Fibroblast of skin of right biceps (primary cell): Measurements from ENCODE around the gene NDUFB7.
A peak's percentile ranks its signal among the peaks of the same experiment; 100 is the strongest.
"Not testable (repeated sequence)": the region's sequence is repeated elsewhere in the genome, so short reads cannot be mapped to it uniquely, and the experiment has no call there.

ENCODE experiments used
- DNase-seq: peaks from one replicate; pipeline ENCODE4 v3.0.0-alpha.2; 2013

NDUFB7 gene

DNA sequence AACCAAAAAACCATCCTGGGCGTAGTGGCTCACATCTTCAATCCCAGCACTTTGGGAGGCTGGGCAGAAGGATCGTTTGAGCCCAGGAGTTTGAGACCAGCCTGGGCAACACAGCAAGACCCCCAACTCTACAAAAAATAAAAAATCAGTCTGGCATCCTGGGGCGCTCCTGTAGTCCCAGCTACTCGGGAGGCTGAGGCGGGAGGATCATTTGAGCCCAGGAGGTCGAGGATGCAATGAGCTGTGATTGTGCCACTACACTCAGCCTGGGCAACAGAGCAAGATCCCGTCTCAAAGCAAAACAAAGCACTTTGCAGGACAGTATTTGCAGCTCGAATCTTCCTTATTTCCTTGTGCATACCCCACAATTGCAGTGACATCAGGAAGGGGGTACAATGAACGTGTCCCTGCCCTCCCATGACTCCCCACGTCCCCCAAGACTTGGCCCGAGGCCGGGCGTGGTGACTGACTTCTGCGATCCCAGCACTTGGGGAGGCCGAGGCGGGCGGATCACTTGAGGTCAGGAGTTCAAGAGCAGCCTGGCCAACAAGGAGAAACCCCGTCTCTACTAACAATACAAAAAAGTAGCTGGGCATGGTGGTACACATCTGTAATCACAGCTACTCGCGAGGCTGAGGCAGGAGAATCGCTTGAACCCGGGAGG lies 870 bp downstream of the NDUFB7 start:
- DNase-seq = no peak

DNA sequence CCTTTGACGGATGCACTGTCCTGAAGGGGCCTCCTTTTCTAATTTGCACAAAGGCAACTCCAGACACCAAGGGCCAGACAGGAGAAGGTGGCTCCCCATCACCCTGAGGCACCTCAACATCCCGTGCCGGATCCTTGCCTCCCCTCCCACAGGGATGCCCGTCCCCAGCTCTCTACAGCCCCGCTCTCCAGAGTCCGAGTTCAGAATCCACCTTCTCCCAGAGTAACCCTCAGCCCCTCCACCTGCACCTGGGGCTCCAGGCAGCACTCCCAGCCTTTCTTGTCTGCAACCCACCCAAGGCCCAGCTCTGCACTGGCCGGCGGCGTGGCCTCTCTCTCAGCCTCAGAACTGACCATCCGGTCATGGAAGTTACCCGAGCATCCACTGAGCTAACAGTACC lies 4.8 kb downstream of the NDUFB7 start:
- no peak for DNase-seq

DNA sequence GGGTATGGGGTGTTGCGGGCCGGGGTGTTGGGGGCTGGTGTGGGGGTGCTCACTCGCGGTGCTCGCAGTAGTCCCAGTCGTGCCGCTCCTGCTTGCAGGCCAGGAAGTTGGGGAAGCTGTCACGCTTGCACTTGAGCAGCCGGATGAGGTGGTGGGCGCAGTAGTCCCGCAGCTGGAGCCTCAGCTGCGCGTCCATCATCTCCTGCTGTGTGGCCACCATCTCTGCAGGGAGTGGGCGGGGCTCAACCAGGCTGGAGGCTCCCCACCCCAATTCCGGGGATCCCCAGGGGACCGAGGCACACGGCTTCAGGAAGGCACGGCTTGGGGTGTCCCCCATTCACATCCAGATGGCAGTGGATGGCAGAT lies 5.2 kb downstream of the NDUFB7 start:
- no peak for DNase-seq

DNA sequence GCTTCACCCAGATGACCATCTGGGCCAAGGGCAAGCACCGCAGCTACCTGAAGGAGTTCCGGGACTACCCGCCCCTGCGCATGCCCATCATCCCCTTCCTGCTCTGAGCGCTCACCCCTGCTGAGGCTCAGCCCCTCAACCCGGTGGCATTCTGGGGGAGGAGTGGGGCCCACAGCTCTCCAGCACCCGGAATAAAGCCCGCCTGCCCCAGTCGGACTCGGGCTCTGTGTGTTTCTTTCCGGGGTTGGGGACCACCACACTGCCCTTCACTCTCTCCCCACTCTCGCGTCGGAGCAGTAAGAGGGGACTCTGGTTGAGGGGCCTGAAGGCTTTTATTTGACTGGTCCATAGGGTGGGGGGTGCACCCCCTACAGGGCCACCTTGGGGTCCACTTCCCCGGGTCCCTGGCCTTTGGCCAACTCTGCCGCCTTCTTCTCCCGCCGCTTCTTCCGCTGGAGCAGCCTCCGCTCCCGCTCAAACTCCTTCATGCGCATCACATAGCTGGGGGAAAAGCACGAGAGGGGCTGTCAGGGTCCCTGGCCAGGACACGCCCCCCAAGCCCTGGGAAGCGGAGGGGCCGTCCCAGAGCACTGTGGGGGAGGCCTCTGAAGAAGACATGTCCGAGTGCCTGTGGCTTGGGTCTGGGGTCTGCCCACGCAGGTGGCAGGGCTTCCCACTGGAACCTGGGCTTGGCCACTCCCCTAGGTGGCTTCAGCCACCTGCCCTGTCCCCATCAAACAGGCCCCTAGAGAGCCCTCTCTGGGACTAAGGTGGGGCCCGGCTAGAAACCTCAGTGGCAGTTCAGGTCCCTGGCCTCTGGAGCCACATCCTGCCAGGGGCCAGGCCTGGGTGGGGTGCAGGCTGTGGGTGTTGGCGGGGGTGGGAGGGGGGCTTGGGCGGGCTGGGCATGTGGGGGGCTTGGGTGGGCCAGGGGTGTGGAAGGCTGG lies 5.8 kb downstream of the NDUFB7 start:
- no peak for DNase-seq

DNA sequence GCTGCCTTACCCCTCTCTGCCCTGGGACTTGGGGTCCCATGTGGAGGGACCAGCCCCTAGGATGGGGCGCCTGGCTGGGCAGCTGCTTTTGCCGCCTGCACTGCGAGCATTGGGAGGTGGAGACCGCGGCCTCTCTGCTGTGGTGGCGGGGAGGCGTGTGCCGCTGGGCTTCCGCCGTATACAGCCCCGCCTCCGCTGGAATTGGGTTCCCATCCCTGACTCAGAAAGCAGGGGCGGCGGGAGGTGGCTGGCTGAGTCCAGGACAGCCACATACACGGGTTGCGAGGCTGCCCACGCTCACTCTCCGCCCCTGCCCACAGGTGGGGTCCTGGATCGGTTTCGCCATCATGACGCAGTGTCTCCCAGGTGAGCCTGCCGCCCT lies 6.6 kb downstream of the NDUFB7 start:
- DNase-seq = no peak

DNA sequence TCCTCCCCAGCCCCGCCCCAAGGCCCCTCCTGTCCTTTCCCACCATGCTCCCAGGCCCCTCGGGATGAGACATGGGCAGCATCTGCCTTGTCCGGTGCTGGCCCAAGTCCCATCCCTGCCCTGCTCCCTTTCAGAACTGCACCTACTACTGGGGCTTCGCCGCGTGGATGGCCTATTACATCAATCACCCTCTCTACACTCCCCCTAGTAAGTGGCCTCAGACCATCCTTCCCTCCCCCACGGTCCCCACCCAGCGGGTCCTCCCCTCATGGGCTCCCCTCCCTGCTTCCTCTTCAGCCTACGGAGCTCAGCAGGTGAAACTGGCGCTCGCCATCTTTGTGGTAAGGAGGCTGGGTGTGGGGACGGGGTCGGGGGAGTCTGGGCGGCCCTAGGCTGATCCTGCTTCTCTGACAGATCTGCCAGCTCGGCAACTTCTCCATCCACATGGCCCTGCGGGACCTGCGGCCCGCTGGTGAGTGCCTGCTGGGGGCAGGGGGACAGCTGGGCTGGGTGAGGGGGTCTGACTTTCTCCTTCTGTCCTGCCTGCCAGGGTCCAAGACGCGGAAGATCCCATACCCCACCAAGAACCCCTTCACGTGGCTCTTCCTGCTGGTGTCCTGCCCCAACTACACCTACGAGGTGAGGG lies 7.1 kb downstream of the NDUFB7 start:
- not testable (repeated sequence) for DNase-seq

DNA sequence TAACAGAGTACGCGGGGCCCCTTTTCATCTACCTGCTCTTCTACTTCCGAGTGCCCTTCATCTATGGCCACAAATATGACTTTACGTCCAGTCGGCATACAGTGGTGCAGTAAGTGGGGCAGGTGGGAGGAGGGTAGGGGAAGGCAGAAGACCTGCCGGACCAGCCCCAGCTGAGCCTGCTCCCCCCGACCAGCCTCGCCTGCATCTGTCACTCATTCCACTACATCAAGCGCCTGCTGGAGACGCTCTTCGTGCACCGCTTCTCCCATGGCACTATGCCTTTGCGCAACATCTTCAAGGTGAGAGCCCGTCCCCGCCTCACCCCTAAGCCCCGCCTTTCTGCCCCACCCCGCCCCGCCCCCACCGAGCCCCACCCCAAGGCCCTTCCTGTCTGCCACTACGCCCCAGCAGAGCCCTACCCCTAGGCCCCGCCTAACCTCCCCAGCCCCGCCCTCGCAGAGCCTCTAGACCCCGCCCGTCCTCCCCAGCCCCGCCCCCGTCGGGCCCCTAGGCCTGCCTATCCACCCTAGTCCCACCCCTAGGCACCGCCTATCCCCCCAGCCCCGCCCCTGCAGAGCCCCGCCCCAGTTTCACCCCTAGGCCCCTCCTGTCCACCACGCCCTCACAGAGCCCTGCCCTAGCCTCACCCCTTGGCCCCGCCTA lies 7.7 kb downstream of the NDUFB7 start:
- DNase-seq = peak; percentile 31

DNA sequence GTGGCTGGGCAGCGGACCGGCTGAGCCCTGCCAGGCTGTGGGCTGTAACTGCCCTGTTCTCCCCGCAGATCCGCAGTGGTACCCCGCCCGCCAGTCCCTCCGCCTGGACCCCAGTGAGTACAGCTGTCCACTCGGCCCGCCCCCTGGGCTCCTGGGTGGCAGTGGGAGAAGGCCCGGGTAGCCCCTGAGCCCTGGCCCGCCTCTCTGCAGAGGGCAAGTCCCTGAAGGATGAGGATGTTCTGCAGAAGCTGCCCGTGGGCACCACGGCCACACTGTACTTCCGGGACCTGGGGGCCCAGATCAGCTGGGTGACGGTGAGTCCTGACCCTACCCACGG lies 8.3 kb downstream of the NDUFB7 start:
- DNase-seq = no peak

DNA sequence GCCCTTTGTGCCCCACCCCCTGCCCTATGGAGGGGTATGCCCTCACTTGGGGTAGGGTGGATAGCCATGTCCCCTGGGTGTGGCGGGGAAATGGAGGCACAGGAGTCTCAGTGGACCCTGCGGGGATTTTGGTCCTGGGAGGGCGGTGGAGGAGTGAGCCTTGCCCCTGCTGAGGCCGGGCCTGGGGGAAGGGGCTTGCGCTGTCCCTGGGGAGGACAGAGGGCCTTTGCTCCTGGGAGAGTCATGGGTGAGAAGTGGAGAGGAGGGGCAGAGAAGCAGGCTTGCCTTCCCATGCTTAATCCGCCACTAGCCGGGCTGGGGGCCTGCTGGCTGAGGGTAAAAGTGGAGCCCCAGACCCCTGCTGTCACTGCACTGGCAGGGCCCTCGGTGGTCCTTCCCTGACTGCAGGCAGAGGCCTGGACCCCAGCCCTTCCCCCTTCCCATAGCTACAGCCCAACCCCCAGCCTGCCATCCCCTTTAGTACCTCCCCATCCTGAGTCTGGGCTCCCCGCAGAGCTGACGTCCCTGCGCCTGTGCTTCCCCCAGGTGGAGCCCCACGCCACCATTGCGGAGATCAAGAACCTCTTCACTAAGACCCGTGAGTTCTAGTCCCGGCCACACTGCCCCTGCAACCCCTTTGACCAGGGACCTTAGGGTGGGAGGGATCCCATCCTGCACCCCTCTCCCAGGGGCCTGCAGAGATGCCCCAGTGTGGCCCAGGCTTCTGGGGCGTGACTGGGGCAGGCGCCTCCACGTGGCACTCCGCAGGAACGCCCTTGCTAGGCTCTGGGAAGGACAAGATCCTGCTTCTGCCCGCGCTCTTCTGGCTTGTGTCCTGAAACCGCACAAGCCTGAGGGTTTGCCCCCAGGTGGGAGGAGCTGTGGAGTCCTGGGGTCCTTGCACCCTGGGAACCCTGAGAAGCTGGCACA lies 8.9 kb downstream of the NDUFB7 start:
- no peak for DNase-seq

DNA sequence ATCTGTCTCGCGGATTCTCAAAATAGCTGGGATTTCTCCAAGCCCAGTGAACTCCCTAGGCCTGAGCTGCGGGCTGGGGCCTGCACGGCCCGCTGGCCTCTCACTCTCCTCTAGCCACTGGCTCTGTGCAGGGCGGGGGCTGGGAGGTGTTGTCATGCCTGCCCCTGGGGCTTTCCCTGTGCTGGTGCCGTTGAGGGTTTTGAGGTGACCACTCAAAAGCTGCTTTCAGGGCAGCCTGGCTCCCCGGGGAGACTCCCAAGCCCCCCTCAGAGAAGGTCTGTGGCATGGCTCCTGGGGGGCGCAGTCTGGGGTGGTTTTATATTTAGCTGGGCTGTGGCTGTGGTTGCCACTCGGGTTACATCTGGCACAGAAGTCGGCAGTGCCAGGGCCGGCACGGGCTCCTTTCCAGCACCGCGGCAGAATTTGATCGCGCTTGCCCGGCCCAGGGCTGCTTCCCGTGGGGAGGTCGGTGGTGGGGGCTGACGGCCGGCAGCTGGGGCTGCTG lies 10.0 kb downstream of the NDUFB7 start:
- no peak for DNase-seq

DNA sequence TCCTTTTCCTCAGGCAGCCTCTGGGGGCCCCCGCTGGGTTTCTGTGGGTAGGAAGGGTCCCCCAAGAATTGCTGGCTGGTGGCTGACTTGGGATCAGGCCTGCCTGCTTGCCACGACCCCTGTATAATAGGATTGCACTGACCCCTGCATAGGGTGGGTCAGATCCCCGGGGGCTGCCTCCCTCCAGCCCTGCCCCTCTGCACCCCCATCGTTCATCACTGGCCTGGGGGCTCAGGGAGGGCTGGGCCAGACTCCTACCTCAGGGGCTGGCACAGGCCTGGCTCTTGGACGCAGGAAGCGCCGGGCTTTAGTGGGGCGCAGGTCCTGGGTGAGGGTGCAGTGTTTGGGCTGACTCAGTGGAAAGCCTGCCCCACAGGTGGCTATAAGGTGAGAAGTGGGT lies 10.6 kb downstream of the NDUFB7 start:
- no peak for DNase-seq

DNA sequence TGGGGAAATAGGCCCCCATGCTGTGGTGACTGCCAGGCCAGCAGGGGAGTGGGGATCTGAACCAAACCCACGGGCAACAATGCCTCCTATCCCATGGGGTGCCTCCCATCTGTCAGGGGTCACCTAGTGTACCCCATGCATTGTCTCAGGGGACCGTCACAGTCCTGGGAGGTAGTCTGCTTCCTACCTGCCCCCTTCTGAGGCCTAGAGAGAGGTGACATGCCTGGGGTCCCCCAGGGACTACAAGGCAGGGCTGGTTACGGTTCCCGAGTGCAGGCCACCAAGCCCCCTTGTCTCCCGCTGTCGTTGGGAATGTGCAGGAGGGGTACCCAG lies 11.1 kb downstream of the NDUFB7 start:
- no peak for DNase-seq

DNA sequence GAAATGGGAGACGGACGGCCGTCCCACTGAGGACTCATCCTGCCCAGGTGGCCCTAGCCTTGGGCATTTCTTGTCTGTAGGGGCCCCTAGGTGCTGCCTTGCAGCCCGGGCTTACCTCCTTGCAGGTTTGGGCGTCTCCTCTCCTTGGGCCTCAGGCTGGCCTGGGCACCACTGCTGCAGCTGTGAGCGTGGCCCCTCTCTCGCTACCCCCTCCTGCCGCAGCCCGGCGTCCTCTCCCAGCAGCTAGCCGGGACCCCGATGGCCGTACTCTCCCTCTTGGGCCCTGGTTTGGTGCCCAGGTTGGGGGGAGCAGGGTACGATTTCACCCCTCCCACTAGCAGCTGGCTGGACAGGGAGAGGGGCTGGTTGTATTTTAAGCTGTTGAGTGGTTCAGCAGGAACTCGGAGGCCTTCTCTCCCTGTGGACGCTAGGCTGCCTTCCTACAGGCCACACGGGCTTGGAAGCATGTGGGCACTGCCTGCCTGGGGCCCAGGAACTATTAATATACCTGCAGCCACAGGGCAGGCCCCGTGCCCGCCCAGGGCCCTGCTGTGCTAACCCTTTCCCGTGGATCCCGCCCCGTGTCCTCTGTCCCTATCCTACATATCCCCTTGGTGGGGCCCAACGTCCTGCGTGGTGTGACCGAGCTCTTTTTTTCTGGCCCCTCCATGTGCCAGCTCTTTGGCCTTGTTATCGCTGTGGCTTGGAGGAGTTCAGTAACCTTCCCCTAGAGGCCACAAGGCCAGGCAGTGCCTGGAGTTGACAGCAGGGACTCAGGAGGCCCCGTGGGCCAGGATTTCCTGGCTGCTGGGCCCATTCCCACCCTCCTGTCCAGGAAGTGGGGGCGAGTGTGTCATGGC lies 11.7 kb downstream of the NDUFB7 start:
- no peak for DNase-seq

DNA sequence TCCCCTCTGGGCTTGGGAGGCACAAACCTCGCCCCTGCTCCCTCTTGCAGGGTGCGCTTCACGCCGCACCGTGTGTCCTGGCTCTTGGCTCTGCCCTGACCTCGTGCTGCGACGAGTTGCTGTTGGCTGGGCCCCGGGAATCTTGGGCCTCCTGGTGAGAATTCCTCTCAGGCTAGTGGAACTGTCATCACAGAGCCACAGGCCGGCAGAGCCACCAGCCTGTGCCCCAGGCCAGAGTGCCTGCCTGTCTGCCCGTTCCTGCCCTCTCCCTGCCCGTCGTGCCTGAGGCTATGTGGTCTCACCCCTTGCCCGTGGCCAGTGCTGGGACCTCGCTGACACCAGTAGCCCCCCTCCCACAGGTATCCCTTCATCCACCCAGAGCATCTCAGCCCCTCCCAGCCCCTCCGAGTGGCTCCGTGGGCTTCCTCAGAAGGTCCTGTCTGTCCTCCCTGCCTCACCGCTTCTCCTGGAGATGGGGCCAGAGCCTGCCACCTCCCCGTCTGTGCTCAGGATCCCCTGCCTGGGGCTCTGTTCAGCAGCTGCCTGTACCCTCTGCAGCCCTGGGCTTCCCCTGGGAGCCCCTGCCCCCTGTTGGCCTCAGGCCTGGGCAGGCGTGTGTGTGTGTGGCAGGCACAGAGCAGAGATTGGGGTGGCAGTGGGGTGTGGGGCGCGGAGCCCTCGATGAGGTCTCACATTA lies 13.3 kb downstream of the NDUFB7 start:
- no peak for DNase-seq

DNA sequence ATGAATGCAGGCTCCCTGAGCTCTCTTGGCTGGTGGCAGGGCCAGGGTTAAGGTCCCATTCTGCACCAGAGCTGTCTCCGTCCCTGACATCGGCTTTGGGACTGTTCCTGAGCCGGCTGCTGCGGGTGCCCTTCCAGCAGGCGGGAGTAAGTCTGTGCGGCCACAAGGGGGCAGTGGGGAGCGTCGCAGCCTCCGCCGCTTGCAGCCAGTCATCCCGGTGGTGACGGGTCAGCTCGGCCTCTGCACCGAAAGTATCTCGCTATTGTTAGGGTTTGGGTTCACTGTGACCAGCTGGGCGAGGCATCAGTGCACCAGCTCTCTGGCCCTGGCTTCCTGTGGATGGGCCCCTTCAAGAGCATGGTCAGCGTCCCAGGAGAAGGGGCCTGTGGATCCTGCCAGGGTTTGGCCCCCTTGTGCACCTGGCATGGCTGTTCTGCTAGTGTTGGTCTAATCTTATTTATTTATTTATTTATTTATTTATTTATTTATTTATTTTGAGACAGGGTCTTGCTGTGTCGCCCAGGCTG lies 15.1 kb downstream of the NDUFB7 start:
- peak; percentile 64 for DNase-seq

DNA sequence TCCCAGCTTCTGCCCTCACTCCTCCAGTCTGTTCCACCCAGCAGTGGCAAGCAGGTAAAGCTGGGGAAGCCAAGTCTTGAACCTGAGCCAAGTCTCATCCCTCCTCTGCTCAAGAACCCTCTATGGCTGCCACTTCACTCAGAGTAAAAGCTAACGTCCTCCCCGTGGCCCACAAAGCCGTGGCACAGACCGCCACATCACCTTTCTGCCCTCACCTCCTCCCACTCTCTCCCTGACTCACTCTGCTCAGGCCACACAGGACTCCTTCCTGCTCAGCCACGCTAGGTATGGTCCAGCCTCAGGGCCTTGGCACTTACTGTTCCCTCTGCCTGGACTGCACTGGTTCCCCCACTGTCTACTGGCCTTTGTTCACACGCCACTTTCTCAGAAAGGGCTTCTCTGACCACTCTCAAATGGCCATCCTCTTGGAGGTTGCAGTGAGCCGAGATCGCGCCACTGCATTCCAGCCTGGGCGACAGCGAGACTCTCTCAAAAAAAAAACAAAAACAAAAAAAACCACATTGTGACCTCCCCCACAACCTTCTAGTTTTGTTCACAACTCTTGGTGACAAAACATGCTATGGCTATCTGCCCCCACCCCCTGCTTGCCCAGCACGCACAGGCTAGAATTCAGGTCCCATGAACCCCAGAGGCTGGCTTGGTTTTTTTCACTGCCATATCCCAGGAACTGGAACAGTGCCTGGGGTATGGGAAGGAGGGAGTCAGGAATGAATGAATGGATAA lies 15.8 kb downstream of the NDUFB7 start:
- no peak for DNase-seq

DNA sequence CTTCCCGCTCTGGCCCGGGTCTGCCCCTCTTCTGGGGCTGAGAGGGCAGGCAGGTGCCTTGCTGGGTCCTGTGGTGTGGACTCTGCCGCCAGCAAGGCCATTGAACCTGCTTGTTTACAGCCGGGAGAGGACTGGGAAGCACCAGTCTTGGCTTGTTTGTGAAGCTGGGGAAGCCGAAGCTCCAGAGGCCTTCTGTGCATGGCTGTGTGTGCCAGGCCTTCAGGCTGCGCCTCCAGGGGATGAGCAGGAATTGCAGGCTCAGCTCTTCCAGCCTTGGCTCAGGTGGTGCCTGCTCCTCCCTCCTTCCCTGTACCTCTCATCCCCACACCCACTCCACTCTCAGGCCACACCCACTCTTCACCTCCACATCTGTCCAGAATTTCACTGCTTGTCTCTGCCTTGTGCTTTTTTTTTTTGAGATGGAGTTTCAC lies 17.5 kb downstream of the NDUFB7 start:
- DNase-seq = no peak

DNA sequence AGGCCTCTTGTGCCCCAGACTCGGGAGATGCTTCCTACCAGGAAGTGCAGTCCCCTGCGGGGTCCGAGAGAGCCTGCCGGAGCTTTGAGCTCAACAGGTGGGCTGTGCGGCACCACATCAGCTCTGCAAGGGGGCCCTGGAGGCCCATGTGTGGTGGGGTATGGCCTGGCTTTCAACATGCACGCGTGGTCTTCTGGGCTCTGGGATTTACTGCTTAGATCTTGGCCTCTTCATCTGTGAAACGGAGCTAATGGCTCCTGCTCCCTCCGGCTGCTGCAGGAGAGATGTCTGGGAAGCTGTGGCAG lies 18.0 kb downstream of the NDUFB7 start:
- no peak for DNase-seq

DNA sequence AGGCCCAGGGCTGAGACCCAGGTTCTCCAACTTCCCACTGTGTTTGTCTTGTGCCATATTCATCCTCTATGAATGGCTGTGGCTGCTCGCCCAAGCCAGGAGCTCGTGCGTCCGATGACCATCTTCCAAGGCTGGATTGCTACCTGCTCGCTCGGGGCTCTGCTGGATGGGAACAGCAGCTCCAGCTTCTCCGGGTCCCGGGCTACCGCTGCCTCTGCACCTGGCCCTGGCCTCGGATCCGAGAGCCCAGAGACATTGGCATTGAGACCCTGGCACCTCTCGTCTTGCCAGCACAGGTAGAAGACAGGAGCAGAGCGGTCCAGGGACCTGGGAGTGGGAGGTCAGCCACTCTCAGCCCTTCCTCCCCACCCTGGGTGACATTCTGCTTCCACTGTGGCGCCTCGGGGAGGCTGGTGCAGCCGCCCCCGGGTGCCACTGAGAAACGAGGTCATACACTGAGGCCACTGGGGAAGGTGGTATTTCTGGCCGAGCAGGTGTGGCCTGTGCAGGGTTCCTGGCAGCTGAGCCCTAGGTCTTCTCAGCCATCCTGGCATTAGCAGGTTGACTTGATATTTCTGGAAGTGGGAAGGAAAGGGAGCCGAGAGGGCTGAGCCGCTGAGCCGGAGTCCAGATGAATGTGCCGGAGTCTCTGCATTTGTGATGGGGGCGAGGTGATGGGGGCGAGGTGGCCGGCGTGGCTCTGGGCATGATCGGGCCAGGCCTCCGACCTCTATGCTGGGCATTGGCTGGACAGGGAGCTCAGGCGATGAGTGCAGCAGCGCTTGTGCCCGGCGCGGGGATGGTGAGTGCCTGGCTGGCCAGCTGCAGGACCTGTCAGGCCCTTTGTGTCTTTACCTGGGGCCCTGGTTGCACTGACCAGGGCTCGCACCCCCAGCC lies 18.6 kb downstream of the NDUFB7 start:
- DNase-seq = no peak
